ENCODE measurements around the gene SRD5A2. TPM values are rescaled to one million over a fixed set of nuclear protein-coding genes. Genes with fewer than 3 reads are reported as not detected.

Gene SRD5A2
- total RNA-seq, 5 donors from 2014 or later (not counting 1 experiment from before 2014, with no cell fraction given) = not detected

DNA sequence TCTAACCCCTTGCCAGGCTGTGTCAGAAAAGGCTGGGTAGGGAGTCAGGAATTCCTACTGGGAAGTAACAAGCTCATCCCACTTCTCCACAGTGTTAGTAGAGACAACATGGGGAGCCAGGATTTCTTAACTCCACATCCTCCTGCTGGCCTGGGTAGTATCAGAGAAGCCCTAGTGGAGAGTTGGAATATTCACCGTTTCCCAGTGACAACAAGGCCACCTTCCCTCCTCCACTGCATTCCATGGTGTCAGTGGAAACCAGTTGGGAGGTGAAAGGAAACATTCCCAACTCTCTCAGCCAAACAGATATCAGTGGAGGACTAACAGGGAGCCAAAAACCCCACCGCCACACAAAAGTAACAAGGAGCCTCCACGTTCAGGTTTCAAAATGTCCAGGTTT, 41.2 kb downstream of the SRD5A2 start:
- no peaks in the 10 kb centered on the region for H3K4me1 Mint-ChIP-seq
- no peak for ATAC-seq (replicated peaks in 1 of 4)
- POLR2A ChIA-PET = no interaction called here

GRCh38 chr2:31535768-31536167, 45.0 kb downstream of the SRD5A2 start:
- no peak overlapping the region for H3K27ac Mint-ChIP-seq
- no peaks in the 10 kb centered on the region for H3K9me3 ChIP-seq
- H3K9me3 Mint-ChIP-seq = no peaks in the 10 kb centered on the region
- H3K36me3 Mint-ChIP-seq = no peaks in the 10 kb centered on the region
- no peaks in the 10 kb centered on the region for H3K4me1 Mint-ChIP-seq
- H3K4me1 ChIP-seq (ENCODE audit: control insufficient read depth in 1 of 2, extremely low read depth in 1 of 2, insufficient read depth in 2 of 2, low read length in 2 of 2) = no peaks in the 10 kb centered on the region
- no peaks in the 10 kb centered on the region for H3K36me3 ChIP-seq (ENCODE audit: control insufficient read depth in 2 of 2, extremely low read depth in 1 of 2, insufficient read depth in 1 of 2, low read length in 1 of 2)
- CTCF ChIA-PET = no interaction called here
- no peak overlapping the region for H3K4me3 ChIP-seq (ENCODE audit: control insufficient read depth in 1 of 2, extremely low read depth in 1 of 2, low read length in 1 of 2)
- peaks cover 24 to 28% of the 10 kb centered on the region in 2 donors for H3K27me3 Mint-ChIP-seq
- no peak overlapping the region for H3K27ac ChIP-seq (ENCODE audit: low read length)
- ATAC-seq (replicated peaks in 1 of 4) (no peak), DNase-seq (no peak)
- WGBS (ENCODE audit: insufficient coverage) = no CpG with 5 or more reads among the region's 2 CpGs
- peaks cover 0 to 9% of the 10 kb centered on the region in 2 experiments for H3K27me3 ChIP-seq (replicated peaks in 1 of 2; ENCODE audit: control insufficient read depth in 2 of 2, extremely low read depth in 1 of 2, insufficient read depth in 2 of 2, low read length in 1 of 2)
- POLR2A ChIA-PET = no interaction called here
- H3K4me3 Mint-ChIP-seq = no peak overlapping the region

More for the DNA sequence above, 41.2 kb downstream of the SRD5A2 start:
- CTCF ChIA-PET = no interaction called here
- no peaks in the 10 kb centered on the region for H3K4me1 ChIP-seq (ENCODE audit: control insufficient read depth in 1 of 2, extremely low read depth in 1 of 2, insufficient read depth in 2 of 2, low read length in 2 of 2)
- Mint-ChIP-seq H3K4me3 (no peak overlapping the region), H3K27ac (no peak overlapping the region), H3K27me3 (peaks cover 13 to 15% of the 10 kb centered on the region in 2 donors), H3K36me3 (no peaks in the 10 kb centered on the region), H3K9me3 (peaks cover 12 to 23% (median 17%) of the 10 kb centered on the region in 3 donors)
- H3K36me3 ChIP-seq (ENCODE audit: control insufficient read depth in 2 of 2, extremely low read depth in 1 of 2, insufficient read depth in 1 of 2, low read length in 1 of 2) = no peaks in the 10 kb centered on the region
- 70% methylated on average over 2 of the region's 3 CpGs for WGBS (ENCODE audit: insufficient coverage)
- no peak overlapping the region for H3K4me3 ChIP-seq (ENCODE audit: control insufficient read depth in 1 of 2, extremely low read depth in 1 of 2, low read length in 1 of 2)
- DNase-seq = no peak
- H3K27me3 ChIP-seq (replicated peaks in 1 of 2; ENCODE audit: control insufficient read depth in 2 of 2, extremely low read depth in 1 of 2, insufficient read depth in 2 of 2, low read length in 1 of 2) = peaks cover 0 to 2% of the 10 kb centered on the region in 2 experiments
- peaks cover 6% of the 10 kb centered on the region for H3K9me3 ChIP-seq
- H3K27ac ChIP-seq (ENCODE audit: low read length) = no peak overlapping the region

GRCh38 chr2:31534636-31535035, 46.1 kb downstream of the SRD5A2 start:
- H3K36me3 ChIP-seq (ENCODE audit: control insufficient read depth in 2 of 2, extremely low read depth in 1 of 2, insufficient read depth in 1 of 2, low read length in 1 of 2) = no peaks in the 10 kb centered on the region
- DNase-seq = no peak
- Mint-ChIP-seq H3K36me3 (no peaks in the 10 kb centered on the region), H3K4me3 (no peak overlapping the region), H3K27me3 (peaks cover 24 to 30% of the 10 kb centered on the region in 2 donors), H3K4me1 (no peaks in the 10 kb centered on the region), H3K27ac (no peak overlapping the region), H3K9me3 (no peaks in the 10 kb centered on the region)
- ATAC-seq (replicated peaks in 1 of 4) = no peak
- no peaks in the 10 kb centered on the region for H3K4me1 ChIP-seq (ENCODE audit: control insufficient read depth in 1 of 2, extremely low read depth in 1 of 2, insufficient read depth in 2 of 2, low read length in 2 of 2)
- H3K9me3 ChIP-seq = no peaks in the 10 kb centered on the region
- ChIA-PET POLR2A (no interaction called here), CTCF (no interaction called here)
- H3K27me3 ChIP-seq (replicated peaks in 1 of 2; ENCODE audit: control insufficient read depth in 2 of 2, extremely low read depth in 1 of 2, insufficient read depth in 2 of 2, low read length in 1 of 2) = peaks cover 0 to 9% of the 10 kb centered on the region in 2 experiments
- 67% methylated on average over 1 of the region's 1 CpG for WGBS (ENCODE audit: insufficient coverage)
- no peak overlapping the region for H3K4me3 ChIP-seq (ENCODE audit: control insufficient read depth in 1 of 2, extremely low read depth in 1 of 2, low read length in 1 of 2)
- H3K27ac ChIP-seq (ENCODE audit: low read length) = no peak overlapping the region

GRCh38 chr2:31533036-31533435, 47.7 kb downstream of the SRD5A2 start:
- Histone ChIP-seq H3K4me3 (ENCODE audit: control insufficient read depth in 1 of 2, extremely low read depth in 1 of 2, low read length in 1 of 2) (no peak overlapping the region), H3K4me1 (ENCODE audit: control insufficient read depth in 1 of 2, extremely low read depth in 1 of 2, insufficient read depth in 2 of 2, low read length in 2 of 2) (no peaks in the 10 kb centered on the region), H3K9me3 (no peaks in the 10 kb centered on the region), H3K36me3 (ENCODE audit: control insufficient read depth in 2 of 2, extremely low read depth in 1 of 2, insufficient read depth in 1 of 2, low read length in 1 of 2) (no peaks in the 10 kb centered on the region), H3K27ac (ENCODE audit: low read length) (no peak overlapping the region), H3K27me3 (replicated peaks in 1 of 2; ENCODE audit: control insufficient read depth in 2 of 2, extremely low read depth in 1 of 2, insufficient read depth in 2 of 2, low read length in 1 of 2) (peaks cover 0 to 9% of the 10 kb centered on the region in 2 experiments)
- H3K27me3 Mint-ChIP-seq = peaks cover 29 to 34% of the 10 kb centered on the region in 2 donors
- 83% methylated on average over 1 of the region's 1 CpG for WGBS (ENCODE audit: insufficient coverage)
- CTCF ChIA-PET = no interaction called here
- DNase-seq (no peak), ATAC-seq (replicated peaks in 1 of 4) (no peak)
- H3K4me3 Mint-ChIP-seq = no peak overlapping the region
- H3K4me1 Mint-ChIP-seq = no peaks in the 10 kb centered on the region
- no peak overlapping the region for H3K27ac Mint-ChIP-seq
- no peaks in the 10 kb centered on the region for H3K36me3 Mint-ChIP-seq
- POLR2A ChIA-PET = no interaction called here
- no peaks in the 10 kb centered on the region for H3K9me3 Mint-ChIP-seq

DNA sequence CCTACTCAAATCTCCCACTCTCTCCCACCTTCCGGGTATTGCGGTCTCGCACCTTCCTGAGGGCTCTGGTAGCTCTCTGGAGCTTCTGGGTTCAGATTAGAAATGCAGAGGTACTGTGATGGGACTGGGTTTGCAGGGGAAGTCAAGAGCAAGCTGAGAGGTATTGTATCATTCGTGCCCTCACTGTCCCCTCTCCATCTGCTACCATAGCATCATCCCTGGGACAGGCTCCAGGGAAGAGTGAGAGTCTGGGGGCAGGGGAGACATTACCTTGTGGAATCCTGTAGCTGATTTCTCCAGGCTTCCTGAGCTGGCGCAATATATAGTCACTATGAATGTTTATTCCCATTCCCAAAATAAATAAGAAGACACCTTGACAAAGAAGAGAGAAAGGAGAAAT, 49.6 kb downstream of the SRD5A2 start:
- ChIA-PET CTCF (interaction anchor here (0.6 to 1.0 kb wide), 2 partner anchors 8 to 9 kb away, joined by 3 to 5 read pairs; no protein-coding TSS in a partner anchor), POLR2A (no interaction called here)

GRCh38 chr2:31529256-31529655, 51.5 kb downstream of the SRD5A2 start:
- H3K4me1 ChIP-seq (ENCODE audit: control insufficient read depth in 1 of 2, extremely low read depth in 1 of 2, insufficient read depth in 2 of 2, low read length in 2 of 2) = no peaks in the 10 kb centered on the region
- no peak for ATAC-seq (replicated peaks in 1 of 4)
- no peaks in the 10 kb centered on the region for H3K36me3 ChIP-seq (ENCODE audit: control insufficient read depth in 2 of 2, extremely low read depth in 1 of 2, insufficient read depth in 1 of 2, low read length in 1 of 2)
- Mint-ChIP-seq H3K27me3 (peaks cover 24 to 36% of the 10 kb centered on the region in 2 donors), H3K4me1 (no peaks in the 10 kb centered on the region), H3K9me3 (no peaks in the 10 kb centered on the region), H3K4me3 (no peak overlapping the region), H3K36me3 (no peaks in the 10 kb centered on the region), H3K27ac (no peak overlapping the region)
- H3K4me3 ChIP-seq (ENCODE audit: control insufficient read depth in 1 of 2, extremely low read depth in 1 of 2, low read length in 1 of 2) = no peak overlapping the region
- 93% methylated on average over 6 of the region's 8 CpGs for WGBS (ENCODE audit: insufficient coverage)
- CTCF ChIA-PET = no interaction called here
- no peaks in the 10 kb centered on the region for H3K9me3 ChIP-seq
- no peak overlapping the region for H3K27ac ChIP-seq (ENCODE audit: low read length)
- peaks cover 0 to 17% of the 10 kb centered on the region in 2 experiments for H3K27me3 ChIP-seq (replicated peaks in 1 of 2; ENCODE audit: control insufficient read depth in 2 of 2, extremely low read depth in 1 of 2, insufficient read depth in 2 of 2, low read length in 1 of 2)
- DNase-seq = no peak
- POLR2A ChIA-PET = interaction anchor here in 1 of 2 donors (0.6 kb wide), 1 partner anchor 1762 kb away, joined by 3 read pairs; no protein-coding TSS in a partner anchor

More for the DNA sequence above, 49.6 kb downstream of the SRD5A2 start:
- no CpG with 5 or more reads among the region's 5 CpGs for WGBS (ENCODE audit: insufficient coverage)
- peaks cover 28 to 30% of the 10 kb centered on the region in 2 donors for H3K27me3 Mint-ChIP-seq
- H3K36me3 ChIP-seq (ENCODE audit: control insufficient read depth in 2 of 2, extremely low read depth in 1 of 2, insufficient read depth in 1 of 2, low read length in 1 of 2) = no peaks in the 10 kb centered on the region
- H3K27ac ChIP-seq (ENCODE audit: low read length) = no peak overlapping the region
- peaks cover 0 to 14% of the 10 kb centered on the region in 2 experiments for H3K27me3 ChIP-seq (replicated peaks in 1 of 2; ENCODE audit: control insufficient read depth in 2 of 2, extremely low read depth in 1 of 2, insufficient read depth in 2 of 2, low read length in 1 of 2)
- H3K27ac Mint-ChIP-seq = no peak overlapping the region
- no peak overlapping the region for H3K4me3 Mint-ChIP-seq
- no peaks in the 10 kb centered on the region for H3K9me3 Mint-ChIP-seq
- DNase-seq (no peak), ATAC-seq (replicated peaks in 1 of 4) (no peak)
- no peaks in the 10 kb centered on the region for H3K4me1 ChIP-seq (ENCODE audit: control insufficient read depth in 1 of 2, extremely low read depth in 1 of 2, insufficient read depth in 2 of 2, low read length in 2 of 2)
- H3K4me1 Mint-ChIP-seq = no peaks in the 10 kb centered on the region
- no peaks in the 10 kb centered on the region for H3K36me3 Mint-ChIP-seq
- no peak overlapping the region for H3K4me3 ChIP-seq (ENCODE audit: control insufficient read depth in 1 of 2, extremely low read depth in 1 of 2, low read length in 1 of 2)
- H3K9me3 ChIP-seq = no peaks in the 10 kb centered on the region

DNA sequence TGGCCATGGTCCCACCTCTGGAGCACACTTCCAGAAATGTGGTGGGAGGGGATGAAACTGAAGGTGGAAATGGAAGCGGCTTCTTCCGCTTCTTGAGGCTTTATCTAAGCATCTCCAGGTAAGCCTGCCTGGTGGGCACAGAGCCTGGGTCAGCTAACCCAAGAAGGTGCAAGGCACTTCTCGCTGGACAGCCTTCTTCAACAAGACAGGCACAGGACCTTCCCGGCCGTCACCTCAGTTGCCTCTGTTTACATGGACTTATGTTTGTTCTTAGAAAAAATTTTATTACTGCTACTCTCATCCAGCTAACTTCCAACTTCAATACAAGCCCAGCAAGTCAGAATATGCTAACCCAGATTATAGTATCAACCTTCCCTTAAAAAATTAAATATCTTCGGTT, 51.9 kb downstream of the SRD5A2 start:
- Histone ChIP-seq H3K27ac (ENCODE audit: low read length) (no peak overlapping the region), H3K4me1 (ENCODE audit: control insufficient read depth in 1 of 2, extremely low read depth in 1 of 2, insufficient read depth in 2 of 2, low read length in 2 of 2) (no peaks in the 10 kb centered on the region), H3K27me3 (replicated peaks in 1 of 2; ENCODE audit: control insufficient read depth in 2 of 2, extremely low read depth in 1 of 2, insufficient read depth in 2 of 2, low read length in 1 of 2) (peaks cover 0 to 17% of the 10 kb centered on the region in 2 experiments), H3K36me3 (ENCODE audit: control insufficient read depth in 2 of 2, extremely low read depth in 1 of 2, insufficient read depth in 1 of 2, low read length in 1 of 2) (no peaks in the 10 kb centered on the region), H3K4me3 (ENCODE audit: control insufficient read depth in 1 of 2, extremely low read depth in 1 of 2, low read length in 1 of 2) (no peak overlapping the region), H3K9me3 (no peaks in the 10 kb centered on the region)
- CTCF ChIA-PET = no interaction called here
- WGBS (ENCODE audit: insufficient coverage) = 100% methylated on average over 2 of the region's 6 CpGs
- Mint-ChIP-seq H3K36me3 (no peaks in the 10 kb centered on the region), H3K9me3 (no peaks in the 10 kb centered on the region), H3K27ac (no peak overlapping the region), H3K4me3 (no peak overlapping the region), H3K27me3 (peaks cover 28 to 40% of the 10 kb centered on the region in 2 donors), H3K4me1 (no peaks in the 10 kb centered on the region)
- no peak for DNase-seq
- POLR2A ChIA-PET = interaction anchor here in 1 of 2 donors (0.6 kb wide), 1 partner anchor 1761 kb away, joined by 3 read pairs; no protein-coding TSS in a partner anchor
- no peak for ATAC-seq (replicated peaks in 1 of 4)

Data from T-cell (primary cell).